Measurements from ENCODE around the gene THSD4. TPM values are rescaled to one million over a fixed set of nuclear protein-coding genes. Genes with fewer than 3 reads are reported as not detected.

Gene THSD4
- total and polyA plus RNA-seq, 2 donors (not counting 1 experiment from before 2014, with no cell fraction given): 43.1 to 95.5 TPM

DNA sequence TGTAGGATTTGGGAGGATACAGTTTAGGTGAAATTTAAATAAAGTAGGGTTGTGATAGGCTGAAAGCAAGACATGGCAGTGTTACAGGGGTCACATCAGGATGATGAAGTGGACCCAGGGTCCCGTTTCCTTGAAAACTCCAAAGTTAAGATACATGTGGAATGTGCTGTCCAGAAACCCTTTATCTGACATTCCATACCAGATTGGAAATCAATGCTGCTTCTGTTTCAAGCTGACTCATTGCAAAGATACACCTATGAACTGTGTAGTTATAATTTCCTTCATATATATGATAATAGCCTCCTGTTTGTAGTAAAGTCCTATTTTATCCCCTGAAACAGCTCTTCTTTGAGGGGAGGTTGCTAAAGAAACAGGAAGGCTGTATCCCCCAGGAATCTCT, 624.1 kb downstream of the THSD4 start:
- H3K4me2 ChIP-seq (ENCODE audit: extremely low read depth, insufficient read depth, low read length): no peak overlapping the region
- H3K9me3 ChIP-seq (ENCODE audit: control insufficient read depth, insufficient read depth, low read depth, low read length): no peaks in the 10 kb centered on the region
- no peak overlapping the region for H3K27ac ChIP-seq (ENCODE audit: insufficient read depth, low read length)
- H3K9ac ChIP-seq (ENCODE audit: insufficient read depth, low read length): no peak overlapping the region
- no peaks in the 10 kb centered on the region for H3K27me3 ChIP-seq (ENCODE audit: control insufficient read depth, insufficient read depth, low read length)
- no peaks in the 10 kb centered on the region for H3K4me1 ChIP-seq (ENCODE audit: control insufficient read depth, extremely low read depth, insufficient read depth, low read length)
- H2AFZ ChIP-seq (ENCODE audit: low read length): no peak overlapping the region
- no peaks in the 10 kb centered on the region for H3K79me2 ChIP-seq (ENCODE audit: control insufficient read depth, insufficient read depth, low read length)
- no peaks in the 10 kb centered on the region for H4K20me1 ChIP-seq (ENCODE audit: control insufficient read depth, extremely low read depth, insufficient read depth, low read length)
- DNase-seq (ENCODE audit: low read depth in 2 of 2): no peak
- no peaks in the 10 kb centered on the region for H3K36me3 ChIP-seq (ENCODE audit: control insufficient read depth, insufficient read depth, low read length)
- no peak overlapping the region for H3K4me3 ChIP-seq (replicated peaks in 1 of 4; ENCODE audit: control extremely low read depth in 1 of 4, insufficient read depth in 1 of 4, low read depth in 3 of 4, low read length in 4 of 4)
- TF ChIP-seq EZH2 (IDR thresholded peaks at IDR 0.05; ENCODE audit: low read length, missing control alignments): no peak
- TF ChIP-seq, protein P1, sequence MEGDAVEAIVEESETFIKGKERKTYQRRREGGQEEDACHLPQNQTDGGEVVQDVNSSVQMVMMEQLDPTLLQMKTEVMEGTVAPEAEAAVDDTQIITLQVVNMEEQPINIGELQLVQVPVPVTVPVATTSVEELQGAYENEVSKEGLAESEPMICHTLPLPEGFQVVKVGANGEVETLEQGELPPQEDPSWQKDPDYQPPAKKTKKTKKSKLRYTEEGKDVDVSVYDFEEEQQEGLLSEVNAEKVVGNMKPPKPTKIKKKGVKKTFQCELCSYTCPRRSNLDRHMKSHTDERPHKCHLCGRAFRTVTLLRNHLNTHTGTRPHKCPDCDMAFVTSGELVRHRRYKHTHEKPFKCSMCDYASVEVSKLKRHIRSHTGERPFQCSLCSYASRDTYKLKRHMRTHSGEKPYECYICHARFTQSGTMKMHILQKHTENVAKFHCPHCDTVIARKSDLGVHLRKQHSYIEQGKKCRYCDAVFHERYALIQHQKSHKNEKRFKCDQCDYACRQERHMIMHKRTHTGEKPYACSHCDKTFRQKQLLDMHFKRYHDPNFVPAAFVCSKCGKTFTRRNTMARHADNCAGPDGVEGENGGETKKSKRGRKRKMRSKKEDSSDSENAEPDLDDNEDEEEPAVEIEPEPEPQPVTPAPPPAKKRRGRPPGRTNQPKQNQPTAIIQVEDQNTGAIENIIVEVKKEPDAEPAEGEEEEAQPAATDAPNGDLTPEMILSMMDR (conservative IDR thresholded peaks at IDR 0.05 in 1 of 2, IDR thresholded peaks at IDR 0.05 in 1 of 2; ENCODE audit: low read depth in 1 of 2, low read length in 2 of 2): no peak

- no peak overlapping the region for H3K27ac ChIP-seq (ENCODE audit: insufficient read depth, low read length)
- peaks cover 5% of the 10 kb centered on the region for H3K4me1 ChIP-seq (ENCODE audit: control insufficient read depth, extremely low read depth, insufficient read depth, low read length)
- H3K4me3 ChIP-seq (replicated peaks in 1 of 4; ENCODE audit: control extremely low read depth in 1 of 4, insufficient read depth in 1 of 4, low read depth in 3 of 4, low read length in 4 of 4): no peak overlapping the region
- H3K36me3 ChIP-seq (ENCODE audit: control insufficient read depth, insufficient read depth, low read length): no peaks in the 10 kb centered on the region
- no peaks in the 10 kb centered on the region for H4K20me1 ChIP-seq (ENCODE audit: control insufficient read depth, extremely low read depth, insufficient read depth, low read length)
- no peak for DNase-seq (ENCODE audit: low read depth in 2 of 2)
- H3K27me3 ChIP-seq (ENCODE audit: control insufficient read depth, insufficient read depth, low read length): no peaks in the 10 kb centered on the region
- H3K9me3 ChIP-seq (ENCODE audit: control insufficient read depth, insufficient read depth, low read depth, low read length): no peaks in the 10 kb centered on the region
- no peak overlapping the region for H2AFZ ChIP-seq (ENCODE audit: low read length)
- H3K79me2 ChIP-seq (ENCODE audit: control insufficient read depth, insufficient read depth, low read length): no peaks in the 10 kb centered on the region
- H3K9ac ChIP-seq (ENCODE audit: insufficient read depth, low read length): no peak overlapping the region
- no peak for TF ChIP-seq EZH2 (IDR thresholded peaks at IDR 0.05; ENCODE audit: low read length, missing control alignments)
- TF ChIP-seq, protein P1 (conservative IDR thresholded peaks at IDR 0.05 in 1 of 2, IDR thresholded peaks at IDR 0.05 in 1 of 2; ENCODE audit: low read depth in 1 of 2, low read length in 2 of 2): no peak
- no peak overlapping the region for H3K4me2 ChIP-seq (ENCODE audit: extremely low read depth, insufficient read depth, low read length)
These were observed 627.7 kb downstream of the THSD4 start for GRCh38 chr15:71742964-71743363.

DNA sequence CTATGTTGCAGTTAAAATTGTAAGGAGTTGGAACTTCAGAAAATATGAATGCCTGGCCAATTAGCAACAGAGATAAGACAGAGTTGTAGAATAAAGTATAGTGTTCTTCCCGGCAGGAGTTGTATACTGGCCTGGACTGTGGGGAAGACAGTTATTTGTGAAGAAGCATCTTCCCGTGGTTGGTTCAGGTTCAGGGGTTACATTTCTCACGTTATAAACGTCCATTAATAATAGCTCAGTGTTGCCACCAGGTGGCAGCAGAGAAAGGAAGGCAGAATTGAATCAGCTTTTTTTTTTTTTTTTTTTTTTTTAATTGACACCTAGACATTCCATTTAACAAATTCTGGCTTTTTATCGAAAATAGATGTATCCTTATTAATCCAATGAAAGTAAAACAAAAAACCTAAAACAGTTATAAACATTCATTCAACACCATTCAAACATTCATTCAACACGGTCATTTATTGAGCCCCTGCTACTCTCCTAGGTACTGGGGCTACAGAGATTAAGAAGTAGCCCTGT, 628.7 kb downstream of the THSD4 start:
- no peak overlapping the region for H3K27ac ChIP-seq (ENCODE audit: insufficient read depth, low read length)
- no peak overlapping the region for H2AFZ ChIP-seq (ENCODE audit: low read length)
- TF ChIP-seq, protein P1 (conservative IDR thresholded peaks at IDR 0.05 in 1 of 2, IDR thresholded peaks at IDR 0.05 in 1 of 2; ENCODE audit: low read depth in 1 of 2, low read length in 2 of 2): peak; percentile 67 to 70
- no peak for TF ChIP-seq EZH2 (IDR thresholded peaks at IDR 0.05; ENCODE audit: low read length, missing control alignments)
- H3K27me3 ChIP-seq (ENCODE audit: control insufficient read depth, insufficient read depth, low read length): no peaks in the 10 kb centered on the region
- DNase-seq (ENCODE audit: low read depth in 2 of 2): peak; percentile 28 to 63
- no peaks in the 10 kb centered on the region for H3K9me3 ChIP-seq (ENCODE audit: control insufficient read depth, insufficient read depth, low read depth, low read length)
- no peaks in the 10 kb centered on the region for H3K79me2 ChIP-seq (ENCODE audit: control insufficient read depth, insufficient read depth, low read length)
- no peaks in the 10 kb centered on the region for H4K20me1 ChIP-seq (ENCODE audit: control insufficient read depth, extremely low read depth, insufficient read depth, low read length)
- no peak overlapping the region for H3K4me2 ChIP-seq (ENCODE audit: extremely low read depth, insufficient read depth, low read length)
- no peak overlapping the region for H3K9ac ChIP-seq (ENCODE audit: insufficient read depth, low read length)
- no peaks in the 10 kb centered on the region for H3K36me3 ChIP-seq (ENCODE audit: control insufficient read depth, insufficient read depth, low read length)
- H3K4me3 ChIP-seq (replicated peaks in 1 of 4; ENCODE audit: control extremely low read depth in 1 of 4, insufficient read depth in 1 of 4, low read depth in 3 of 4, low read length in 4 of 4): no peak overlapping the region
- peaks cover 7% of the 10 kb centered on the region for H3K4me1 ChIP-seq (ENCODE audit: control insufficient read depth, extremely low read depth, insufficient read depth, low read length)

Measured in fibroblast of lung (primary cell).